NCI-H345 (cell line): Measurements from ENCODE around the gene FAXC.
"Not testable (repeated sequence)": the region's sequence is repeated elsewhere in the genome, so short reads cannot be mapped to it uniquely, and the experiment has no call there.

Source experiments
- DNase-seq: peaks from one replicate; lab custom pipeline; 2025; lab: John Stamatoyannopoulos, UW

The FAXC gene

DNA sequence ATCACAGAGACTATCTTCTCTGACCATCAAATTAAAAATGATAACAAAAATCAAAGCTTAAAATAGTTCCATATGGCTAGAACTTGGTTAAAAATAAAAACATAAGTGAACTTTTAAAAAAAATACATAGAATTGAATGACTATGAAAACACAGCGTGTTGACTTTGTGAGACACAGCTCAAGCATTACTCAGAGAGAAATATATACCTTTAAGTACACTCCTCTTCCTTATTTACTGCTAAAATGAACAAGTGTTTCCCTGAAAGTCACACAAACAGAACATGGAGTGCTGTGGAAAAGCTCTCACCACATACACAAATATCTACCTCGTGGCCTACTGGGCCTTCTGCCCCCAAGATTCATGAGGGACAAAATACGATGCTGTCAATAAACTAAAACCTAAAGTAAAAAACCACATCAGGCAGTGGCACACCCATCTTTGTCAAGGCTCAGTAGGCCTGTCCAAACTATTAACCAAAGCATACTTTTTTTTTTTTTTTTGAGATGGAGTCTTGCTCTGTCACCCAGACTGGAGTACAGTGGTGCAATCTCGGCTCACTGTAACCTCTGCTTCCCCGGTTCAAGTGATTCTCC is 7.5 kb downstream of the FAXC start:
- DNase-seq, result no peak

DNA sequence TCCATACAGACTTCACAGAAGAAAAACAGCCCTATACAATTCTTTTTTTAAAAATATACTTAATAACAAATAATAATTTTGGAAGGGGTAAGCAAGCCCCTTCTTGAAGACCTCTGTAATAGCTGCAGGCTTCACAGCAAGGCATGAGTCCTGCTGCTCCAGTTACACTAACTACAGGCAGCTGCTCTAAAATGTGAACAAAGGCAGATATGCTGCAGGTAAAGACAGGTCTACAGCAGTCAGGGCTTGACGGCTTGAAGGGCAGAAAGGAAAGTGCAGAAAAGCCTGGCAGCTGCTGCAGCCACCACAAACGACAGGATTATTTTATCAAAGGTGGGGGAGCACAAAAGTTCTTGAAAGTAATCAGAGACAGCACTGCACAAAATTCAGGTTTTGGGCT is 11.3 kb downstream of the FAXC start:
- DNase-seq, result no peak

DNA sequence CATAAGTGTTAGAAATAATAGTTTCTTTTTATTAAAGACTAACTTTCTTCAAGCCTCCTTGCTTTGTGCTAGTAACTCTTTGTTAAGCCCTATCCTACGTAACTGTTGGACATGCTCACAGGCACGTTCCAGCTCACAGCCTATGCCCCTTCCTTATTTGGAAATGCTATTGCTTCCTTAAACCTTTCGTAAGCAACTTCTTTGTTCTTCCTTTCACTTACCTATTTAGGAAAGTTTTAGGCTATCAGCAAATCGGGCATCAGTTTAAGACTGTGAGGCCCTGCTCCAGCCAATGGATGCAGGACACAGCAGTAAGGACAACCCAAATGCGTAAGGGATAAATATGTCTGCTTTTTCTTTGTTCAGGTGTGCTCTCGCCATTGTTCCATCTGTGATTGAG is 14.2 kb downstream of the FAXC start:
- DNase-seq, result not testable (repeated sequence)

DNA sequence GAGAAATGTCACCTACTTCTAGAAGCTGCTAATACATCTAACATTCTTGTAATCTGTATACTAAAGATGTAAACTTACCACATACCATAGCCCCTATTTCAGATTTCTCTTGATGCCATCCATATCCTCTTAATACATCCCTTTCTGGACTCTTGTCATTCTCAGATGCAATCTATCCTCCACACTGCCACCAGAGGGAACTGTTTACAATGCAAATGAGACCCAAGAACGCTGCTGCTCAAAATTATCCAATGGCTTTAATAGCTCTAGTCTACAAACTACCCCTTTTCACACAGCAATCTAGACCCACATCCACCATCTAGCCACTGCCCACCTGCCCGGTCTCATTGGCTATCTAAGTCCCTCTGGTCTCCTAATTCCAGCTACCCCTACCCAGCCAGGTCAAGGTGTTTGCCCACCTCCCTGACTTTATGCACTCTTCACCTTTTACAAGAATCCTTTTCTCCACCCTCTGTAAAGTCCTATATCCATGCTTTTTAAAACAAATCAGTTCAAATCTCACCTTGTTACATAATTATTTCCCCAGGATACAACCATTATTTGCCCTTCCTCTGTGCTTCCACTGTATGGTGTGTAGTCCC is 14.8 kb downstream of the FAXC start:
- peak; percentile 26 for DNase-seq

DNA sequence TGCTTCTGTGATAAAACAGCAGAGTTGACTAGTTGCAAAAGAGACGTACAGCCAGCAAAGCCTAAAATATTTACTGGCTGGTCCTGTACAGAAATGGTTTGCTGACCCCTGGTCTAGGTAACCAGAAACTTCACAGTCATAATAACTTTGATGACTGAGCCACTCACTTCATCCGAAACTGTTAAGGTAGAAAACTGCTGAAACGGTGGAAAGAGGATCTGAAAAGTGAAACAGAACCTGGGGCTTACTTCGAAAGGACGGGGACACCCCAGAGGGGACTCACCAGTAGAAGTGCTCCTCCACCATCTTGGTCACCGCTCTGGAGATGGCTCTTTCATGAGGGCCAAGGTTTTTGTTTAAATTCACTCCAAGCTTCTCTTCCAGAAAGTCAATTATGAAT is 16.4 kb downstream of the FAXC start:
- no peak for DNase-seq

DNA sequence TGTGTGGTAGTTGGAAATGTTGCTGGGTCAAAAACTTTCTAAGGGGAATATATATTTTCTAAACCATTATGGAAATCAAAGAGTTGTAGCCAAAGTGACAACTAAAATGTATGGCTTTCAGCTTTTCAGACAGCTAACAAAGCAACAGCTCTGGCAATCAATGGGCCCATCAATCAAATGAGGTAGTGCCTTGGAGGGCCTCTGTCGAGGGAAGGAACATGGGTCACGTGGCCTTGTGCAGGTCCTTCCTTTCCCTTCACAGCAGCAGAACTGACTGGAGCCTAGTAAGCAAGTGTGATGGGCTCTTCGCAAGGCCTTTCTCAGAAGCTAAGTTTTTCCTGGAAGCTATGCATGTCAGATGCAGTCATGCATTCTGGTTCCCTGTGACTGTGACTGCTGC is 17.9 kb downstream of the FAXC start:
- no peak for DNase-seq

DNA sequence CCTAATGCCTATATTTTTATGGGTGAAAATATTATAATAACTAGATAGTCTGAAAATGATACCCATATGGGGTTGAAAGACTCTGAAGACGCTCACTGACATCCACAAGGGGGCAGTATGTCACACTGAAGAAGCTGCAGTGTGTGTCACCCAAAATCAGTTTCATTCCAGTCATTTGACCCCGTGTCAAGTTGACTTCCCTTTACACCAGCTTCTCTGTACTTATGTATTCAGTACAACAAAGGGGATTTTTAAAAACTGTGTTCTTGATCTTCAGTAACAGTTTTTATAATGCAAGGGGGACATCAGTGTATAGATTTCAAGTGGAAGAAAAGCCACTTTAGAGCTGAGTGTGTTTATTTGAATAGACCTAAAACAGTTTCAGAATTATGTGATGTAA is 19.3 kb downstream of the FAXC start:
- DNase-seq, result peak; percentile 26

DNA sequence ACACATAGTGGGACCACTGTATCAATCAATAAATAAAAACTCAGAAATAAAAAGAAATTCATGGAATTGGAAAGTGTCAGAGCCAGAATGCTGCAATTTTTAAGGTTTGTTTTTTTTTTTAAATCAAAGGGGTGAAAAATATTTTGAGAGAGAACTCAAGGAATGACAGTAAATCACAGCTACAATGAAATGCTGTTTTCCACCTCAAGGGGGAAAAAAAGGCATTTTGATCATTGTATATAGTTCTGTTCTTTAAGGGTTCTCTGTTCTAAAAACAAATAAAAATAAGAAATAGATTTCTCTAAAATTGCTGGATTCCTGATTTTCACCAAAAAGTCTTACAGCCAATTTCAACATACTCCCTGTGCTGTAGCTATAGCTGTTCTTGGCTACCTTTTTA is 24.5 kb downstream of the FAXC start:
- DNase-seq, result no peak

DNA sequence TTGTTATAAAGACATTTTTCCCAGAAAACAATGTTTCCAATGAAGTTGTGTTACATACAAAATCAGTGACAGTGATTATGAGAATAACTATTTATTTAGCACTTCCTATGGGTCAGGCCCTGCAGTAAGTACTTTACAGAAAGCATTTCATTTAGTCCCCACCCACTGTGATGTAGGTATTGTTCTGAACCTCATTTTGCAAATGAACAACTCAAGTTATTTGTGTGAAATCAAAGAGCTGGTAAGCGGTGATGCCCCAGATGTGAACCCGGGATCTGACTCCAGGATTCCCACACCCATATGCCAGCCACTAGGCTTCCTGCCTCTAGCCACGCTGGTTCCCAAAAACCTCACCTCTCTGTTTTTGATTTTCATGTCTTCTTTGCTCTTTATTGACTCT is 30.9 kb downstream of the FAXC start:
- no peak for DNase-seq

DNA sequence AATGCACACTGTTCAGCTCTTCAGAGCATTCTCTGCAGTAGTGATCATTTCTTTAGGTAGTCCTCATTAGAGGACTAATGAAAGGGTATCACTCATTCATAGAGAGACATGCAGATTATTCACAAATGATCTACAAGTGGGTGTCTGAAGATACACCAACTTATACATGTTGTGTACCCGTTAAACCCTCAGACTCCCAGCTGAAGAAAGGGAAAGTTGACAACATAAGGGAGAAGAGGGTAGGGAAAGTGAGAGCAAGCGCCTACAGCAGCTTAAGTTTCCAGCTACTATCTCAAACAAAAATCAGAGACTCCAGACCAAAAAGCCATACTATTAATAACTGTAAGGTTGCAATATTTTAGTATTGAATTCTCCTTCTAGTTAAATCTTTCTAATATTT is 37.1 kb downstream of the FAXC start:
- DNase-seq, result no peak

DNA sequence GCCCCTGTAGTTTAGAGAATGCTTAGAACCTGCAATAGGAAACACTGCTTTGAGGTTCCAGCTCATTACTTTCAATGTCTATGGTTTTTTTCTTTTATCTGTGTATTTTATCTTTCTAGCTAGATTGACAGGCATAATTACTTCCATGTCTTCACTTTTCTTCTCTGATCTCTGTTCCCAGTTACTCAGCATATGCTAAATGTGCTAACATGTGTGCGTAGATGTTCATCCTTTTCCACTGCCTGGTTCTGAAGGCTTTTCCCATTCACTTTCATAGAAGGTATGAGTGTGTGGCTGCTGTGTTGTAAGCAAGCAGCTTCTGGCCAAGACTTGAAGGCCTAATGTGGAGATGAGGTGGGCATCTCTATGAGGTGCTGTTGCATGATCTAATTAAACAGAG is 38.9 kb downstream of the FAXC start:
- DNase-seq, result no peak

DNA sequence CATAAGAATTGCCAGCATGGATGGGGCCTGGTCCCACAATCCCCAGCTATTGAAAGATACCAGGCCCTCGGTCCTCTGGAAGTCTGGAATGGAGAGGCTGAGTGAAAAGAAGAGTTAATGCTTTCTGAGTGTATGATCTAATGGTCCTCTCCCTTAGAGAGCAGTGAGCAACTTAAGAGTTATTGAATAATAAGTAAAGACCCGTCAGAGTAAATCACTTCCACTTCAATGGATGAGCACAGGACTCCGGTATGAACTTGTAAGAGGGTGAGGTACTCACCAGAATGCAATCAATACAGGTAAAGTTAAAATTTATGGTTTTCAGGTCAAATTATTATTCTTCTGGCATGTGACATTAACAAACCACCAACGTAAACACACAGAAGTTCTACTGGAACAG is 39.9 kb downstream of the FAXC start:
- no peak for DNase-seq

DNA sequence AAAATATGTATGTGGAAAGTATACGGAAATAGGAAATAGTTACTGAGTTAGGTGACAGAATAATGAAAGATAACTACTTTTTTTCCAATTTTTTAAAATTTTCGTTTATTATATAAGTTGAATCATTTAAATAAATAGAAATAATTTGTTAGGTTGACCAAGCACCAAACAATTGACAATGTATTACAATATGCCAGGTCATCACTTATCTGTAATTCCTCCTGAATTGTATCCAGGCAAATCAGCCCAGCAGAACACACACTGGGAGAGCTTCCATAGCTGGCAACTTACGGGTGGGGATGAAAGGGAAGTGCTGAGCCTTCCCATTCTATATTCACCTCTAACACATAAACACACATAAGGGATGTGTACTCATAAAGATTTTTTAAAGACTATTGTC is 40.7 kb downstream of the FAXC start:
- no peak for DNase-seq

DNA sequence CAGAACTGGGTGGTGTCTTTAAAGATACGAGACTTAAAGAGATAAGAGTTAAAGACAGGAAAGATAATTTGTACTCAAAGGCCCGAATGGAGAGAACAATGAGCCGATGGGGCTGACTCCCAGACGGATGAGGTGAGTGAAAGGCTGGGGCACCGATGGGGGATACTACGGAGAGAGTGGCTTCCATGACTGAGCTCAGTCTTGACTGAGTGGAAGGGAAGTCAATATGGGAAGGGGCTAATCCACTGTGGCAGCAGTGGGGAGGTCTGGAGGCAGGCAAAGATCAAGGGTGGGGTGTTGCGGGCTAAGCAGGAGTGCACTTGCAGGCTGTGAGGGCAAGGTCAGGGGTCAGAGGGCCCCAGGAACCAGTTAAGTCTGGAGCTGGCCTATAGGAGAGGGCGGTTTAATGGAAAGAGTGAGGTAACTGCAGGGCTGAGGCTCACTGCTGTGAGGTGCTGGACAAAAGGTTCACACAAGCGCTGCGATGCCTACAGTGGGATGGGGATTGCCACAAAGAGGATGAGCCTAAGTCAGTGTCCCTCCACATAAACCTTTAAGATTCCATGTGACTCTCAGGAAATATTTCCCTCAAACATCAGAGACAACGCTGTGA is 42.1 kb downstream of the FAXC start:
- DNase-seq, result no peak

DNA sequence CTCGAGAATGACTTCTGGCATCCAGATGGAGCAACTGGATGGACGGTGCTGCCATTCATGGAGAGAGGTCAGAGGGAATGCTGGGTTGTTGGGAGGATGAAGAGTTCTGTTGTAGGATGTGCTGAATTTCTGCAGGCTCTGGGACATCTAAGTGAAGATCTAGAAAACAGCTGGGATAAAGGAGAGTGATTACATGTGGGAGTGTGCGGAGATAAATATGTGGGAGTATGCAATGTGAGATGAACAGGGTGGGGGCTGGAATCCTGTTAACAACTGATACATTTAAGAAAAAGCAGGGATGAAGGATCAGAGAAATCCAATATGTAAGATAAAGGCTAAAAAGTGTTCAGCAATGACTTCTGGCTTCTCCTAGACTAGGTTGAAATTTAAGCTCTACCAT is 43.1 kb downstream of the FAXC start:
- DNase-seq, result no peak

DNA sequence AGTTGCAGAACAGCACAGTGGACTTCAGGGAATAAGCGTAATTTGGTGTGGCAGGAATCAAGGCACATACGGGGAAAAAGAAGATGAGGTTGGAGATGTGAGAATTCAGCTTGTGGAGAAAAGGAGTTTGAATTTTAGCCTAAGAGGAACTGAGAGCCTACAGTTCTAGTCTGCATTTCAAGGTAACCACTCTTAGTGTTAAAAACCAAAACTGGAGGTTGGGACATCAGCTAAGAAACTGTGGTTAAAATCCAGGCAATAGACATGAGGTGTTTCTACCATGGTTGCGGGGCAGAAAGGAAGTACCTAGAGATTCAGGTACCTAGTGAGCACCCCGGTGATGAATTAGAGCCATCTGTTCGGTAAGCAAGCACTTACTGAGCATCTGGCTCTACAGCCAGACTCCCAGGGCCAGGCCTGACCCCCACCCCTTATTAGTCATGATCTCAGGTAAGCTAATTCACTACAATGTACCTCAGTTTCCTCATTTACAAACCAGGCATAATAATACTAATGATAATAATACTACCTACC is 44.4 kb downstream of the FAXC start:
- DNase-seq, result no peak

DNA sequence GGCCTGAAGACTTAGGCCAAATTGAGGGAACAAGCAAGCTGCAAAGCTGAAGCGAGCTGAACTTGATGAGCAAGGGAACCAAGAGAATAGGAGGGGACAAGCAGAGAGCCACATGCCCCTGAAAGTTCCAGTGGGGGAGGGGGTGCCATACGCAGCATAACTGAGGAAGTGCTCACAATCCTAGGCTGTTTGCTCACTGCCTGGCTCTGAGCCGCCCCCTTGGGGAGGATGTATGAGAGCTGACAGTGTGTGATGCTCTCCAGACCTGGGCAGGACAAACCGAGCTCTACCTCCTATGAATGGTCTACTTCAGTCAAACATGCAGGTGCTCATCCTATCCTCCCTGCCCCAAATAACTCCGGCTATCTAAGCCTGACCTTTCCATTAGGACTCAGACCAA is 52.1 kb downstream of the FAXC start:
- DNase-seq, result no peak

DNA sequence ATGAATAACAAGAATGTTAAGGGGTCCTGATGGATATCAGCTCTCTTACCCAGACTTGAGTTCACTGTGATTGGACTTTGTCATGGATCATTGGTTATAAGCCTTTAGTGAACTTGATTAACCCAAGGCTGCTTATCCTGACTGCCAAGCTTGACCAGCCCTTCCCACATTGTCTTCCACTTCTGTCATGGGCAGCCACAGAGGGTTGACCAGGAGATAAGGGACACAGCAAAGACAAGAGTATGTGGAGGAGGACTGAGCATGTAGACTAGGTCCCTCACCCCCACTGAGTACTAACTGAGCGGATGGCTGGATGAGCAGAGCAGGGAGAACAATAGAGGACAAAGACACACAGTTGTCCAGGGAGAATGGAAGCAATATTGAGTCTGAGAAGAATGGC is 52.5 kb downstream of the FAXC start:
- no peak for DNase-seq

DNA sequence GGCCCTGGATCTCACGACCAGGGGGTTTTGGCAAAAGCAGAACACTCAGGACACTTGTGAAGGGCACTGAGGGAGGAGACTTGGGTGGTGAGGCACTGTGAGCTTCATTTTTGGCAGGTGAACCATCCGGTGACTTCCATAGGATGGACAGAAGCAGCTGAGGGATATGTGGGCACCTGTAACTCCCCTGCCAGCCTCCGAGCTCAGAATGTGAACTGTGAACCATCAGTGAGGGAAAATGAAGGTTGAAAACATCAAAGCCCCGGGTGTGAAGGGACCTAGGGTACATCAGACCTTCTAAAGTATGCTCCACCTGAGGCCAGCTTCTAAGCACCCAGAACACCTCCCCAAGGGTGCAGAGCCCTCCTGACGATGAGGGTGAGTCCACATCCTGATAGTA is 53.2 kb downstream of the FAXC start:
- no peak for DNase-seq

DNA sequence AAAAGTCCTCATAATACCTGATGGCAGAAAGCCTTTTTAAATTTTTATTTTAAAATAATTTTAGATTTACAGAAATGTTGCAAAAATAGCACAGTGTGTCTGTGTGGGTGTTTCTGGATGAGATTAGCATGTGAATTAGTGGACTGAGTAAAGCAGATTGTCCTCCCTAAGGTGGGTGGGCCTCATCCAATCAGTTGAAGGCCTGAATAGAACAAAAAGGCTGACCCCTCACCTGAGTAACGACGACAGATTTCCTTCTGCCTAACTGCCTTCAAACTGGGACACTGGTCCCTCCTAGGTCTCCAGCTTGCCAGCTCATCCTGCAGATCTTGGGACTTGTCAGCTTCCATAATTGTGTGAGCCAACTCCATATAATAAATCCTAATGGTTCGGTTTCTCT is 54.2 kb downstream of the FAXC start:
- no peak for DNase-seq

DNA sequence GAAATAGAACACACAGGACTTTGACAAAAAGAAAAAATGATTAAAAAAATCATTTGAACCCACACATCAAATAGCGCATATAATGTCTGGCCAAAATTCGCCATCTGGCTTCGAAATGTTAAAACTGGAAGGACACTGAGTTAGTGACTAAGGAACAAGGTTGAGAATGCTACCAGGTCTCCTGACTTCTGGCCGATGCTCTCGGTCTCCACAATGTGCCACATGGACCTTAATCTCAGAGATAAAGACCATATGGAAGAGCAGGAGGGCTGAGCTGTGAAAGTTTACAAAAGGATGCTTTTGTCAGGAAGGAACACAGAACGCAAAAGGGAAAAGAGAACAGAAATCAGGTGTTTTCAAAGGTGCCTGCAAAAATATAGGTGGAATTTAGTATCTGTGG is 54.7 kb downstream of the FAXC start:
- DNase-seq, result no peak

DNA sequence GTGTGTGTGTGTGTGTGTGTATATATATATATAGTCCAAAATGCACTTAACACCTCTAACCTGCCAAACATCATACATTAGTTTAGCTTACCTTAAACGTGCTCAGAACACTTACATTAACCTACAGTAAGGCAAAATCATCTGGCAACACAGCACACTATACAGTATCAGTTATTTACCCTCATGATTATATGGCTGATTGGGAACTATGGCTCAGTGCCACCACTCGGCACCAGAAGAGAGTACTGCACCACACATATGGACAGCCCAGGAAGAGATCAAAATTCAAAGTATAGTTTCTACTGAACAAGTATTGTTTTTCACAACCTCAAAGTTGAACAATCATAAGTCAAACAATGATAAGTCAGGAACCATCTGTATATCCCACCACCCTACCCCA is 59.8 kb downstream of the FAXC start:
- DNase-seq, result no peak

DNA sequence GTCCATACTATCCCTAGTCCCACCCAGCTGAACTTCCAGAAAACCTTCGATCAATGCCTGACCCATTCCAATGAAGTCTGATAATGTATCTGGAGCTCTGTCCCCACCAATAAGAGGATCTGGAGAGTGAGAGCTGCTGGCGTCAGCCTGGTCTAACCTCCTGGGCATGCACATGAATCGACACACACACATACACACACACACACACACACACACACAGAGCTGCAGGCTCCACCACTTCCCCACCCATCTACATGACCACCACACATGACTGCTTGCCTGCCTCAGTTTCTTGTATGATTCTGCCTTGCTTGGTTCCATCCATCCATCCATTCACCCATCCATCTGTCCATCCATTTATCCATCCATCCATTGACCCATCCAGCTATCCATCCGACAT is 60.8 kb downstream of the FAXC start:
- DNase-seq, result no peak

DNA sequence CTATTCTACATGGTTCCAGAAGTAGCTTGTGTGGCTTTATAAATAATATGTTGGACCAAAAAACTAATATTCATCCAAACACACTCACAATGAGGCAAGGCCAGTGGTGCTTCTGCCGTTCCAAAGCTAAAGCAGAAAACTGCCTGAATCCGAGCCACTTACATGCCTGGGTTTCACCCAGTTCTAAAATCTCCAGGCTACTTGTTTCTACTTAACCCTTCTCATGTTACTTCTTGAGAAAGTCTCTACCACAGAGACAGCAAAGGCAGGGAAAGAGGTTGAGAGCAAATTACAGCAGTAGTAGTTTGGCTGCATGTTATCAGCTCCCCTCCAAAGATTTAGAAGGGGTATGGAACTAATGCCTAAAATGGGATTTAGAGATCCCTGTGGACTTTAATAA is 62.0 kb downstream of the FAXC start:
- DNase-seq, result no peak
